ENCODE data around the gene PPARA. TPM values are rescaled to one million over a fixed set of nuclear protein-coding genes. Genes with fewer than 3 reads are reported as not detected.

Gene PPARA
- total RNA-seq, 2 donors from 2014 or later, result 15.4 to 18.7 TPM

- ATAC-seq (replicated peaks), result no peak
- Mint-ChIP-seq H3K4me1 (peaks cover 4% of the 10 kb centered on the region), H3K27ac (no peak overlapping the region), H3K36me3 (ENCODE audit: low read depth) (peaks cover 40% of the 10 kb centered on the region), H3K27me3 (peaks cover 3% of the 10 kb centered on the region), H3K9me3 (no peaks in the 10 kb centered on the region), H3K4me3 (no peak overlapping the region)
Measured at GRCh38 chr22:46153930-46154329, 3.6 kb downstream of the PPARA start.

- Mint-ChIP-seq H3K9me3 (no peaks in the 10 kb centered on the region), H3K27ac (no peak overlapping the region), H3K4me1 (no peaks in the 10 kb centered on the region), H3K27me3 (no peaks in the 10 kb centered on the region), H3K36me3 (ENCODE audit: low read depth) (peaks cover 56% of the 10 kb centered on the region), H3K4me3 (no peak overlapping the region)
- ATAC-seq (replicated peaks), result no peak
Measured at GRCh38 chr22:46156031-46156430, 5.7 kb downstream of the PPARA start.

- no peak for ATAC-seq (replicated peaks)
- Mint-ChIP-seq H3K27ac (no peak overlapping the region), H3K9me3 (no peaks in the 10 kb centered on the region), H3K4me3 (no peak overlapping the region), H3K27me3 (no peaks in the 10 kb centered on the region), H3K36me3 (ENCODE audit: low read depth) (peaks cover 54% of the 10 kb centered on the region), H3K4me1 (no peaks in the 10 kb centered on the region)
Measured at GRCh38 chr22:46158283-46158682, 8.0 kb downstream of the PPARA start.

GRCh38 chr22:46159212-46159611 lies 8.9 kb downstream of the PPARA start:
- no peak for ATAC-seq (replicated peaks)
- Mint-ChIP-seq H3K36me3 (ENCODE audit: low read depth) (peaks cover 54% of the 10 kb centered on the region), H3K9me3 (no peaks in the 10 kb centered on the region), H3K4me3 (no peak overlapping the region), H3K27ac (no peak overlapping the region), H3K4me1 (no peaks in the 10 kb centered on the region), H3K27me3 (no peaks in the 10 kb centered on the region)

- Mint-ChIP-seq H3K4me1 (no peaks in the 10 kb centered on the region), H3K36me3 (ENCODE audit: low read depth) (peaks cover 52% of the 10 kb centered on the region), H3K27me3 (no peaks in the 10 kb centered on the region), H3K27ac (no peak overlapping the region), H3K9me3 (no peaks in the 10 kb centered on the region), H3K4me3 (no peak overlapping the region)
- no peak for ATAC-seq (replicated peaks)
Measured at GRCh38 chr22:46159777-46160176, 9.5 kb downstream of the PPARA start.

GRCh38 chr22:46162285-46162684 lies 12.0 kb downstream of the PPARA start:
- no peak for ATAC-seq (replicated peaks)
- Mint-ChIP-seq H3K27me3 (no peaks in the 10 kb centered on the region), H3K9me3 (no peaks in the 10 kb centered on the region), H3K4me1 (no peaks in the 10 kb centered on the region), H3K36me3 (ENCODE audit: low read depth) (peaks cover 28% of the 10 kb centered on the region), H3K4me3 (no peak overlapping the region), H3K27ac (no peak overlapping the region)

GRCh38 chr22:46162771-46163556 lies 12.6 kb downstream of the PPARA start:
- ATAC-seq (replicated peaks), result no peak
- Mint-ChIP-seq H3K4me3 (no peak overlapping the region), H3K27ac (no peak overlapping the region), H3K9me3 (no peaks in the 10 kb centered on the region), H3K27me3 (no peaks in the 10 kb centered on the region), H3K36me3 (ENCODE audit: low read depth) (peaks cover 21% of the 10 kb centered on the region), H3K4me1 (no peaks in the 10 kb centered on the region)

GRCh38 chr22:46163557-46163888 lies 13.2 kb downstream of the PPARA start:
- Mint-ChIP-seq H3K4me1 (no peaks in the 10 kb centered on the region), H3K9me3 (no peaks in the 10 kb centered on the region), H3K27ac (no peak overlapping the region), H3K27me3 (no peaks in the 10 kb centered on the region), H3K36me3 (ENCODE audit: low read depth) (peaks cover 18% of the 10 kb centered on the region), H3K4me3 (no peak overlapping the region)
- ATAC-seq (replicated peaks), result no peak

GRCh38 chr22:46165977-46166376 lies 15.7 kb downstream of the PPARA start:
- Mint-ChIP-seq H3K27ac (no peak overlapping the region), H3K4me3 (no peak overlapping the region), H3K27me3 (no peaks in the 10 kb centered on the region), H3K36me3 (ENCODE audit: low read depth) (peaks cover 4% of the 10 kb centered on the region), H3K4me1 (no peaks in the 10 kb centered on the region), H3K9me3 (no peaks in the 10 kb centered on the region)
- no peak for ATAC-seq (replicated peaks)

GRCh38 chr22:46169628-46170027 lies 19.3 kb downstream of the PPARA start:
- no peaks in the 10 kb centered on the region for H3K27me3 Mint-ChIP-seq
- no peaks in the 10 kb centered on the region for H3K9me3 Mint-ChIP-seq
- no peak for ATAC-seq (replicated peaks)
- peaks cover 11% of the 10 kb centered on the region for H3K4me1 Mint-ChIP-seq
- H3K36me3 Mint-ChIP-seq (ENCODE audit: low read depth), result no peaks in the 10 kb centered on the region
- H3K4me3 Mint-ChIP-seq, result no peak overlapping the region
- H3K27ac Mint-ChIP-seq, result no peak overlapping the region

GRCh38 chr22:46171940-46172339 lies 21.6 kb downstream of the PPARA start:
- Mint-ChIP-seq H3K4me3 (no peak overlapping the region), H3K27me3 (no peaks in the 10 kb centered on the region), H3K27ac (peak overlapping the region; percentile 21), H3K9me3 (no peaks in the 10 kb centered on the region), H3K4me1 (peaks cover 11% of the 10 kb centered on the region), H3K36me3 (ENCODE audit: low read depth) (no peaks in the 10 kb centered on the region)
- no peak for ATAC-seq (replicated peaks)

GRCh38 chr22:46172522-46173110 lies 22.3 kb downstream of the PPARA start:
- Mint-ChIP-seq H3K27ac (no peak overlapping the region), H3K9me3 (no peaks in the 10 kb centered on the region), H3K4me3 (no peak overlapping the region), H3K36me3 (ENCODE audit: low read depth) (peaks cover 5% of the 10 kb centered on the region), H3K4me1 (peaks cover 11% of the 10 kb centered on the region), H3K27me3 (no peaks in the 10 kb centered on the region)
- no peak for ATAC-seq (replicated peaks)

GRCh38 chr22:46173152-46173551 lies 22.8 kb downstream of the PPARA start:
- Mint-ChIP-seq H3K9me3 (no peaks in the 10 kb centered on the region), H3K27ac (no peak overlapping the region), H3K4me3 (no peak overlapping the region), H3K36me3 (ENCODE audit: low read depth) (peaks cover 9% of the 10 kb centered on the region), H3K27me3 (no peaks in the 10 kb centered on the region), H3K4me1 (peaks cover 11% of the 10 kb centered on the region)
- ATAC-seq (replicated peaks), result no peak

- no peaks in the 10 kb centered on the region for H3K27me3 Mint-ChIP-seq
- peaks cover 11% of the 10 kb centered on the region for H3K4me1 Mint-ChIP-seq
- no peak overlapping the region for H3K4me3 Mint-ChIP-seq
- H3K36me3 Mint-ChIP-seq (ENCODE audit: low read depth), result peaks cover 34% of the 10 kb centered on the region
- H3K9me3 Mint-ChIP-seq, result peaks cover 8% of the 10 kb centered on the region
- peak; percentile 51 for ATAC-seq (replicated peaks)
- H3K27ac Mint-ChIP-seq, result no peak overlapping the region
Measured at GRCh38 chr22:46175631-46176030, 25.3 kb downstream of the PPARA start.

- H3K9me3 Mint-ChIP-seq, result peaks cover 14% of the 10 kb centered on the region
- ATAC-seq (replicated peaks), result no peak
- no peak overlapping the region for H3K4me3 Mint-ChIP-seq
- H3K27ac Mint-ChIP-seq, result no peak overlapping the region
- peaks cover 43% of the 10 kb centered on the region for H3K36me3 Mint-ChIP-seq (ENCODE audit: low read depth)
- no peaks in the 10 kb centered on the region for H3K27me3 Mint-ChIP-seq
- peaks cover 6% of the 10 kb centered on the region for H3K4me1 Mint-ChIP-seq
Measured at GRCh38 chr22:46176508-46177003, 26.2 kb downstream of the PPARA start.
